SK-N-SH treated with all-trans-retinoic acid at 6 μM for 48 hours (cell line): ENCODE measurements around the gene DAB1.

Experiments
- ATAC-seq: fragments of 200-7000 bp; cut with Tn5 transposase; 3 replicates; pipeline ENCODE4 v1.9.1; 2020; ENCODE audit warnings: mild to moderate bottlenecking, moderate library complexity
- ARNTL ChIP-seq: fragments of 450-650 bp; formaldehyde crosslinking; IDR thresholded peaks from 2 replicates; pipeline ENCODE4 v1.5.0; 2020; ENCODE audit warnings: low read depth, mild to moderate bottlenecking, moderate library complexity, borderline replicate concordance
- BACH2 ChIP-seq: fragments of 250-450 bp; sonication (Bioruptor Pico); IDR thresholded peaks from 2 replicates; pipeline ENCODE4 v1.9.0; 2021; ENCODE audit warnings: mild to moderate bottlenecking, borderline replicate concordance
- CSDC2 ChIP-seq: fragments of 250-450 bp; sonication (Bioruptor Pico); IDR thresholded peaks from 2 replicates; pipeline ENCODE4 v1.5.0; 2020; ENCODE audit warnings: mild to moderate bottlenecking, moderate library complexity
- ESRRG ChIP-seq: fragments of 250-450 bp; sonication (Bioruptor Pico); IDR thresholded peaks from 2 replicates; pipeline ENCODE4 v1.6.1; 2021; ENCODE audit warnings: mild to moderate bottlenecking
- GLIS3 ChIP-seq: fragments of 250-450 bp; sonication (Bioruptor Pico); IDR thresholded peaks from 2 replicates; pipeline ENCODE4 v1.5.0; 2020; ENCODE audit warnings: mild to moderate bottlenecking, moderate library complexity
- ISL1 ChIP-seq: fragments of 250-450 bp; sonication (Bioruptor Pico); IDR thresholded peaks from 2 replicates; pipeline ENCODE4 v2.1.2; 2022; ENCODE audit warnings: mild to moderate bottlenecking, moderate library complexity
- PPARA ChIP-seq: fragments of 250-450 bp; sonication (Bioruptor Pico); IDR thresholded peaks from 2 replicates; pipeline ENCODE4 v1.5.0; 2020; ENCODE audit warnings: mild to moderate bottlenecking, borderline replicate concordance
- TCF4 ChIP-seq: fragments of 250-450 bp; sonication (Bioruptor Pico); IDR thresholded peaks from 2 replicates; pipeline ENCODE4 v1.8.0; 2021; ENCODE audit warnings: mild to moderate bottlenecking, moderate library complexity, borderline replicate concordance
- TOX ChIP-seq: fragments of 250-450 bp; sonication (Bioruptor Pico); IDR thresholded peaks from 2 replicates; pipeline ENCODE4 v1.8.0; 2021; ENCODE audit warnings: mild to moderate bottlenecking, moderate library complexity, borderline replicate concordance
- ZC3H10 ChIP-seq: fragments of 250-450 bp; sonication (Bioruptor Pico); IDR thresholded peaks from 2 replicates; pipeline ENCODE4 v1.5.1; 2021; ENCODE audit warnings: mild to moderate bottlenecking, moderate library complexity
- ZFP3 ChIP-seq: fragments of 250-450 bp; sonication (Bioruptor Pico); IDR thresholded peaks from 2 replicates; pipeline ENCODE4 v1.5.0; 2020; ENCODE audit warnings: mild to moderate bottlenecking, moderate library complexity
- ZFP30 ChIP-seq: fragments of 450-650 bp; formaldehyde crosslinking; IDR thresholded peaks from 2 replicates; pipeline ENCODE4 v1.5.0; 2022; ENCODE audit warnings: mild to moderate bottlenecking, moderate library complexity
- ZNF565 ChIP-seq: fragments of 450-650 bp; formaldehyde crosslinking; conservative IDR thresholded peaks from 2 replicates; pipeline ENCODE4 v1.5.0; 2020; ENCODE audit warnings: low read depth, mild to moderate bottlenecking, moderate library complexity
- ZNF70 ChIP-seq: fragments of 450-650 bp; formaldehyde crosslinking; IDR thresholded peaks from 2 replicates; pipeline ENCODE4 v1.5.0; 2020; ENCODE audit warnings: mild to moderate bottlenecking, moderate library complexity
- ZNF8 ChIP-seq: fragments of 450-650 bp; formaldehyde crosslinking; IDR thresholded peaks from 2 replicates; pipeline ENCODE4 v1.5.0; 2020; ENCODE audit warnings: mild to moderate bottlenecking, moderate library complexity
- TF ChIP-seq, protein P1 (sequence below): fragments of 250-450 bp; sonication (Bioruptor Pico); IDR thresholded peaks from 2 replicates; pipeline ENCODE4 v1.5.0; 2020; ENCODE audit warnings: mild to moderate bottlenecking, moderate library complexity
- TF ChIP-seq, protein P2 (sequence below): fragments of 250-450 bp; sonication (Bioruptor Pico); IDR thresholded peaks from 2 replicates; pipeline ENCODE4 v1.8.0; 2021; ENCODE audit warnings: low read depth, mild to moderate bottlenecking, moderate library complexity, borderline replicate concordance
- TF ChIP-seq, protein P3 (sequence below): fragments of 250-450 bp; sonication (Bioruptor Pico); IDR thresholded peaks from 2 replicates; pipeline ENCODE4 v1.8.0; 2020; ENCODE audit warnings: mild to moderate bottlenecking, moderate library complexity, borderline replicate concordance
- TF ChIP-seq, protein P4 (sequence below): fragments of 250-450 bp; sonication (Bioruptor Pico); IDR thresholded peaks from 2 replicates; pipeline ENCODE4 v1.5.1; 2021; ENCODE audit warnings: mild to moderate bottlenecking, moderate library complexity

The DAB1 gene

DNA sequence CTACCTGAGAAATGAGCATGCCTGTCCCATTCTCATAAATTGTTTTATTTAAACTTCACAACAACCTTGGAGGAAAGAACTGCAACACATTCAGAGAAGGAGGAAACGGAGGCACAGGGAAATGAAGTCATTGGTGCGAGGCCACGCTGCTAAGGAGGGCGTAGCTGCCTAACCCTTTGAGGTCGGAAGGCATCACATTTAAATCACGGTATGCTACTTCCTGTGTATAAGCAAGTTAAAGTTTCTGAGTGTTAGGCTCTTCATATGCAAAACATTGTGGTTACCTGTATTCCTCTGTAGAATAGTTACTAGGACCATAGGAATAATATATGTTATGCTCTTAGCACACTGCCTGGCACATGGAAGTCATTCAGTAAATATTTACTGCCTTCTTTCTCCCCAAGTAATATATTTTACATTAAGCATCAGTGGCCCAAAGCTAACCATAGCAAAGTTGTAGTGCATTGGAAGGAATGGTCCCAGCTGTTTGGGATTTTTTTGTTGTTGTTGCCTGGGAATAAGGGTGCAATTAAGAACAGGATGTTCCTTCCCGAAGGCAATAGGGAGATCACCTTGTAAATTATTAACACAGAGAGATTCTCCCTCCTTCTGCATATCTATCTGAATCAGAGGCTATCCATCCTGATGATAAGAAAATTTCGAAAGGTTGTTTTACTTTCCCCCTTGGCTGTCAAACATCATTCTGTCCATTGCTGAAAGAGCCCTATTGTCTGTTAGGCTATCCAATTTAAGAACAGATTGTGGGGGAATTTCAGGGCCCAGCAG is 265.8 kb downstream of the DAB1 start:
- TF ChIP-seq PPARA (no peak), TOX (CRISPR knock-in tag) (no peak)
- TF ChIP-seq, all 23 proteins: peak for 0
- peak; percentile 20; the same call in 2 of the 3 replicates for ATAC-seq

DNA sequence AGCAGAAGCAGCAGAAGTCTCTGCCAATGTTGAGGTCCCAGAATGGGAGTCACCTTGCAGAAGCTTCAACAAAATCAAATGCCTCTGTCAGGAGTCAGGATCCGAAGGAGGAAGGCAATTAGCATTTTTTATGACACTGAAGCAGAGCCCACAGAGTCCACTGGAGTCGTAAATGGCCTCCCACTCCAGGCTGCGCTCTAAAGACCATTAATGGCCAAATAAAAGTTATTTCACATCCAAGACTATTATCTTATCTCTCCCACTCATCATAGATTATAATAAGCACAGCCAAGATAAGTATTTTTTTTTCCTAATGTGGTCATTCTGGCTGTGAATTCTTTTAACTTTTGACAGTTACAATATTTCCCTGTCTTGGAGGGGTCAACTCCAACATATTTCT is 267.0 kb downstream of the DAB1 start:
- no peak for ATAC-seq

DNA sequence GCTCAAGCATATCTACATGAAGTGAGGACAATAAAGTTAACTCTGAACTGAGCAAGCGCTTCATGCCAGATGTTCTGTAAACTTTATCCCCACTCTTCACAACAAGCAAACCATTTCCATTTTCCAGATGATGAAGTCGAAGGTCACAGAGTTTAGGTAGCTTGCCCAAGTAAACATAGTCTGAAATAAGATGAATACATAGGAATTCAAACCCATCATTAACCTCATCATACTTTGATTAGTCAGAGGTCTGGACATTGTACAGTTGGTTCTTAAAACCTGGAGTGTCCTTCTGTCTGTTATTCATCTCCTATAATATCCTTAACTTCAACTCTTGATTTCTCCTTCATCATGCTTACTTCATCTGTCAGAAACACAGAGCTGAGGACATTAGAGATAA is 277.8 kb downstream of the DAB1 start:
- ATAC-seq: peak; percentile 43; the same call in 2 of the 3 replicates
- TF ChIP-seq ISL1 (CRISPR knock-in tag): peak; percentile 56
- no peak for TF ChIP-seq ESRRG (CRISPR knock-in tag)

More for the DNA sequence above, 267.0 kb downstream of the DAB1 start:
- no peak for TF ChIP-seq ZNF565
- TF ChIP-seq TCF4 (CRISPR knock-in tag): no peak
- no peak for TF ChIP-seq ZC3H10 (CRISPR knock-in tag)
- TF ChIP-seq GLIS3 (CRISPR knock-in tag): no peak
- TF ChIP-seq ZFP30 (CRISPR knock-in tag): no peak

DNA sequence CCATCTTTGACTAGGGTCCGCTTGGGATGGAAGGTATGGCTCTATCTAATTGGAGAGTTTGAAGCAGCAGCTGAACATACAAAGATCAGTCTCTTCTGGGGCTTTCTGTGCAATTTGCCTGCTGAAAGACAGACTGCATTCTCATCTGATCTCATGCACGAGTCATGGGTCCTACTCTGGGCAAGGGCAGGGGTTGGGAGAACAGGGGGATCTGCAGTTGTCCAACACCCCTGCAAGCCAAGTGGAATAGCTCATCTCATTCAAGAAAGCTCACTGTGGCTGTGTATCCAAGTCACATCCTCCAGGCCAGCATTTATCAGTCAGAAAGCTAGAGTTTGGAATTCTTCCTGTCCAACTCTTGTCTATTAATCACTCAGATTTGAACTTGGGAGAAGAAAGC is 280.9 kb downstream of the DAB1 start:
- TF ChIP-seq BACH2 (CRISPR knock-in tag) (no peak), ISL1 (CRISPR knock-in tag) (no peak), ZNF8 (CRISPR knock-in tag) (no peak), ZFP30 (CRISPR knock-in tag) (no peak), ARNTL (no peak), ZC3H10 (CRISPR knock-in tag) (no peak), ESRRG (CRISPR knock-in tag) (no peak), ZNF70 (CRISPR knock-in tag) (no peak), CSDC2 (CRISPR knock-in tag) (no peak)
- TF ChIP-seq, protein P1, sequence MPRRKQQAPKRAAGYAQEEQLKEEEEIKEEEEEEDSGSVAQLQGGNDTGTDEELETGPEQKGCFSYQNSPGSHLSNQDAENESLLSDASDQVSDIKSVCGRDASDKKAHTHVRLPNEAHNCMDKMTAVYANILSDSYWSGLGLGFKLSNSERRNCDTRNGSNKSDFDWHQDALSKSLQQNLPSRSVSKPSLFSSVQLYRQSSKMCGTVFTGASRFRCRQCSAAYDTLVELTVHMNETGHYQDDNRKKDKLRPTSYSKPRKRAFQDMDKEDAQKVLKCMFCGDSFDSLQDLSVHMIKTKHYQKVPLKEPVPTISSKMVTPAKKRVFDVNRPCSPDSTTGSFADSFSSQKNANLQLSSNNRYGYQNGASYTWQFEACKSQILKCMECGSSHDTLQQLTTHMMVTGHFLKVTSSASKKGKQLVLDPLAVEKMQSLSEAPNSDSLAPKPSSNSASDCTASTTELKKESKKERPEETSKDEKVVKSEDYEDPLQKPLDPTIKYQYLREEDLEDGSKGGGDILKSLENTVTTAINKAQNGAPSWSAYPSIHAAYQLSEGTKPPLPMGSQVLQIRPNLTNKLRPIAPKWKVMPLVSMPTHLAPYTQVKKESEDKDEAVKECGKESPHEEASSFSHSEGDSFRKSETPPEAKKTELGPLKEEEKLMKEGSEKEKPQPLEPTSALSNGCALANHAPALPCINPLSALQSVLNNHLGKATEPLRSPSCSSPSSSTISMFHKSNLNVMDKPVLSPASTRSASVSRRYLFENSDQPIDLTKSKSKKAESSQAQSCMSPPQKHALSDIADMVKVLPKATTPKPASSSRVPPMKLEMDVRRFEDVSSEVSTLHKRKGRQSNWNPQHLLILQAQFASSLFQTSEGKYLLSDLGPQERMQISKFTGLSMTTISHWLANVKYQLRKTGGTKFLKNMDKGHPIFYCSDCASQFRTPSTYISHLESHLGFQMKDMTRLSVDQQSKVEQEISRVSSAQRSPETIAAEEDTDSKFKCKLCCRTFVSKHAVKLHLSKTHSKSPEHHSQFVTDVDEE: no peak
- TF ChIP-seq, protein P2, sequence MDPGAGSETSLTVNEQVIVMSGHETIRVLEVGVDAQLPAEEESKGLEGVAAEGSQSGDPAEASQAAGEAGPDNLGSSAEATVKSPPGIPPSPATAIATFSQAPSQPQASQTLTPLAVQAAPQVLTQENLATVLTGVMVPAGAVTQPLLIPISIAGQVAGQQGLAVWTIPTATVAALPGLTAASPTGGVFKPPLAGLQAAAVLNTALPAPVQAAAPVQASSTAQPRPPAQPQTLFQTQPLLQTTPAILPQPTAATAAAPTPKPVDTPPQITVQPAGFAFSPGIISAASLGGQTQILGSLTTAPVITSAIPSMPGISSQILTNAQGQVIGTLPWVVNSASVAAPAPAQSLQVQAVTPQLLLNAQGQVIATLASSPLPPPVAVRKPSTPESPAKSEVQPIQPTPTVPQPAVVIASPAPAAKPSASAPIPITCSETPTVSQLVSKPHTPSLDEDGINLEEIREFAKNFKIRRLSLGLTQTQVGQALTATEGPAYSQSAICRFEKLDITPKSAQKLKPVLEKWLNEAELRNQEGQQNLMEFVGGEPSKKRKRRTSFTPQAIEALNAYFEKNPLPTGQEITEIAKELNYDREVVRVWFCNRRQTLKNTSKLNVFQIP (CRISPR knock-in tag): no peak
- peak; percentile 68 for ATAC-seq

DNA sequence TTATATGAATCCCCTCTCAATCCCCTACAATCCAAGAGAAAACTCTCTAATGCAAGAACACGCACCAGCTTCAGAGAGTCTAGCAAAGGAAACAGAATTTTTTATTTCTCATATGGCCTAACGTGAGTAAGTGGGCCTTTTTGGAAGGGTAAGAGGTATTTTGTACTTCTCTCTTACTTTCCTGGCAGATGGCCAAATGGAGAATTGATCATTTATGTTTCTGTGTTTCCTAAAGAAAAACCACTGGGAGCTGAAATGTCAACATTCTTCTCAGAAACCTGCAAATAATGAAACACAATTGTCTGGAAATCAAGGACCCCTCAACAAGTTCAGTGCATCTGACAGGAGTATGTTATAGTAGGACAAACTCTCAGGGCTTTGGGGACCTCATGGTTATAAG is 281.7 kb downstream of the DAB1 start:
- no peak for ATAC-seq
- TF ChIP-seq ZFP3 (CRISPR knock-in tag): no peak
- TF ChIP-seq ZC3H10 (CRISPR knock-in tag): no peak
- TF ChIP-seq, protein P3, sequence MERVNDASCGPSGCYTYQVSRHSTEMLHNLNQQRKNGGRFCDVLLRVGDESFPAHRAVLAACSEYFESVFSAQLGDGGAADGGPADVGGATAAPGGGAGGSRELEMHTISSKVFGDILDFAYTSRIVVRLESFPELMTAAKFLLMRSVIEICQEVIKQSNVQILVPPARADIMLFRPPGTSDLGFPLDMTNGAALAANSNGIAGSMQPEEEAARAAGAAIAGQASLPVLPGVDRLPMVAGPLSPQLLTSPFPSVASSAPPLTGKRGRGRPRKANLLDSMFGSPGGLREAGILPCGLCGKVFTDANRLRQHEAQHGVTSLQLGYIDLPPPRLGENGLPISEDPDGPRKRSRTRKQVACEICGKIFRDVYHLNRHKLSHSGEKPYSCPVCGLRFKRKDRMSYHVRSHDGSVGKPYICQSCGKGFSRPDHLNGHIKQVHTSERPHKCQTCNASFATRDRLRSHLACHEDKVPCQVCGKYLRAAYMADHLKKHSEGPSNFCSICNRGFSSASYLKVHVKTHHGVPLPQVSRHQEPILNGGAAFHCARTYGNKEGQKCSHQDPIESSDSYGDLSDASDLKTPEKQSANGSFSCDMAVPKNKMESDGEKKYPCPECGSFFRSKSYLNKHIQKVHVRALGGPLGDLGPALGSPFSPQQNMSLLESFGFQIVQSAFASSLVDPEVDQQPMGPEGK (CRISPR knock-in tag): no peak
- TF ChIP-seq, protein P2 (CRISPR knock-in tag): no peak
- no peak for TF ChIP-seq ZNF565
- TF ChIP-seq, protein P1: no peak
- TF ChIP-seq, protein P4, sequence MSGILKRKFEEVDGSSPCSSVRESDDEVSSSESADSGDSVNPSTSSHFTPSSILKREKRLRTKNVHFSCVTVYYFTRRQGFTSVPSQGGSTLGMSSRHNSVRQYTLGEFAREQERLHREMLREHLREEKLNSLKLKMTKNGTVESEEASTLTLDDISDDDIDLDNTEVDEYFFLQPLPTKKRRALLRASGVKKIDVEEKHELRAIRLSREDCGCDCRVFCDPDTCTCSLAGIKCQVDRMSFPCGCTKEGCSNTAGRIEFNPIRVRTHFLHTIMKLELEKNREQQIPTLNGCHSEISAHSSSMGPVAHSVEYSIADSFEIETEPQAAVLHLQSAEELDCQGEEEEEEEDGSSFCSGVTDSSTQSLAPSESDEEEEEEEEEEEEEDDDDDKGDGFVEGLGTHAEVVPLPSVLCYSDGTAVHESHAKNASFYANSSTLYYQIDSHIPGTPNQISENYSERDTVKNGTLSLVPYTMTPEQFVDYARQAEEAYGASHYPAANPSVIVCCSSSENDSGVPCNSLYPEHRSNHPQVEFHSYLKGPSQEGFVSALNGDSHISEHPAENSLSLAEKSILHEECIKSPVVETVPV: no peak
- no peak for TF ChIP-seq CSDC2 (CRISPR knock-in tag)
- TF ChIP-seq, all 23 proteins: peak for 0
